Kidney glomerular epithelial cell (primary cell): ENCODE data around the gene SLC39A11.
"Not testable (repeated sequence)": the region's sequence is repeated elsewhere in the genome, so short reads cannot be mapped to it uniquely, and the experiment has no call there.

Experiments used
- DNase-seq: peaks from one replicate; lab custom pipeline; 2025; lab: John Stamatoyannopoulos, UW

Gene SLC39A11

DNA sequence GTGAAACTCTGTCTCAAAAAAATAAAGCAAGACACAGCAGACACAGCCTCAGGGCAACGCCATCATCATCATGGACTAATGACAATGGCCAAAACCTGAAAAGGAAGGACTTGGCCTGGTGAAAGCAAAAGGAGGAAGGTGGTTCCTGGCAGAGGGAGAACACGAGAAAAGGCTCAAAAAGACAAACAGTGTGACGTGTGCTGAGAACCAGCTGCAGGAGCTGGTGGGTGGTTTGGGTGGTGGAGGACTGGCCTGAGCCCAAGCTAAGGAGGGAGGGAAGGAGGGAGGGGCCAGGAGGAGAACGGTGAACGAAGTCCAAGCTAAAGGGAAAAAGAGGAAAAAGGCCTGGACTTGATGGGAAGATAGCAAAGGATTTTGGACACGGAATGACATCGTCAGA, 85.1 kb downstream of the SLC39A11 start:
- DNase-seq: no peak

DNA sequence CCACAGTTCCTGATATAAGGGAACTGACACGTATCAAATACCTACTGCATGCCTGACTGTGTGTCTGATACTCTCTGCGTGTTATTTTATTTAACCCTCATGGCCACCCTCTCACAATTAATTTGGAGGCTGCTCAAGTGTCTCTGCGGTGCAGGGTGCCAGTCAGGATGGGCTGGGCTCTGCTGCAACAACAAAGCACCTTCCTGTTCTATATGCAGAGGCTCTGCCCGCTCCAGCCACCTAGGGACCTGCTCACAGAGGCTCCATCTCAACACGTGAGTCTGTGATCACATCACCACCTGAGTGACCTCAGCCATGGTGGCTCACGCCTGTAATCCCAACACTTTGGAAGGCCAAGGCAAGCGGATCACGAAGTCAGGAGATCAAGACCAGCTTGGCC, 87.1 kb downstream of the SLC39A11 start:
- DNase-seq: no peak

DNA sequence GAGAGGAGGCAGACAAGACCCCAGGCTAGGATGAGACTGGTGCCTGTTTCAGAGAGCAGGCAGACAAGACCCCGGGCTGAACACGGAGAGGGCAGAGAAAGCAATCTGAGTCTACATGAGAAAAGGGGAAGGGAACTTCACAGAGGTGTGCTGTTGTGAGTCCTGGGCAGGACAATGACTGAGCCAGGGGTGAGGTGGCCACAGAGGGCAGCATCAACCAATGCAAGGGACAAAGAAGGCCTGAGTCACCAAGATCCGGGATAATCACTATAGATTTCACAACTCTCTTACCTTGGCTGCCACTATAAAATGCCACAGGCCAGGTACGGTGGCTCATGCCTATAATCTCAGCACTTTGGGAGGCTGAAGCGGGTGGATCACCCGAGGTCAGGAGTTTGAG, 89.0 kb downstream of the SLC39A11 start:
- no peak for DNase-seq

DNA sequence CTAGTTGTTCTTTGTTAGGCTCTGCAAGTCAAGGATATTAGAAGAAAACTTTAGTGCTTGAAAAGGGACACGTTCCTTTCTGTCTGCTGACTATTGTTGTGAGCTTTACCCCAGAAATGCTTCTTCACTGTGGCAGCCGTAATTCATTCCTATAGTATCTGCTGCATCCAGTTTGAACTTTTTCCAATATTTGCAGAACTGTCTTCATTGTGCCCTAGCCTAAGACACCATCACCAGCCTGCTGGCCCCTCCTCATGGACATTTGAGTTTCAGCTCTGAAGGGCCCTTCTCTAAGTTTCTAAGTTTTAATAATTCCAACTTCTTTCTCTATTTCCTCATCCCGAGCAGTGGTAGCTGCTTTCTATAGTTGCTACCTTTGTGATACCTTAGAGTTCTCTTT, 91.7 kb downstream of the SLC39A11 start:
- DNase-seq: no peak

DNA sequence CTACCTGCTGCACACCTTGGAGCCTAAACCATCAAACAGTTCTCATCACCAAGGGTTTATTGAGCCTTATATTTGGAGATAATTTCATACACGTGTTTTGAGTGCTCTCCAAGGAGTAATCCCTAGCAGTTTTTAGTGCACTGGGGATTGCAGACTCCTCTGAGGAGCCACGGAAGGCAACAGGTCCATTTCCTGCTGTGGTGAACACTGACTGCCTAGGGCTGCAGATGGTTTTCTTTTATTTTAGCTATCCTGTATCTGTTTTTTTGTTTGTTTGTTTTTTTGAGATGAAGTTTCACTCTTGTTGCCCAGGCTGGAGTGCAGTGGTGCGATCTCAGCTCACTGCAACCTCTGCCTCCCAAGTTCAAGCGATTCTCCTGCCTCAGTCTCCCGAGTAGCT, 93.0 kb downstream of the SLC39A11 start:
- not testable (repeated sequence) for DNase-seq

DNA sequence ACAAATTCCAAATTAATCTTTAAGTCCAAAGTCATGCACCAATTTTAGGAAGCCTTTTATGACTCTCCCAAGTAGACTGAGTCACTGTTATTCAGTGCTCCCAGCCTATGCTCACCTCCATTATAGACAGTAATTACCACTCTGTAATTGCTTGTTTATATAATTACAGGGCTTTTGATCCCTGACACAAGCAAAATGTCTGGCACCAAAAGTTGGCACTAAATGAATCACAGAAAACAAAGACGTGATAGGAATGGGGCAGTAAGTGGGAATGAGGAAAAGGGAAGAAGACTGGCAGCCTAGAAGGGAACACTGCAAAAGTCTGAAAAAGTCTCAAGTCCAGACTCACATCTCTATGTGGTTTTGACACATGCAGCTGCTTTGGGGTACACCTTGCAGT, 94.1 kb downstream of the SLC39A11 start:
- DNase-seq: no peak

DNA sequence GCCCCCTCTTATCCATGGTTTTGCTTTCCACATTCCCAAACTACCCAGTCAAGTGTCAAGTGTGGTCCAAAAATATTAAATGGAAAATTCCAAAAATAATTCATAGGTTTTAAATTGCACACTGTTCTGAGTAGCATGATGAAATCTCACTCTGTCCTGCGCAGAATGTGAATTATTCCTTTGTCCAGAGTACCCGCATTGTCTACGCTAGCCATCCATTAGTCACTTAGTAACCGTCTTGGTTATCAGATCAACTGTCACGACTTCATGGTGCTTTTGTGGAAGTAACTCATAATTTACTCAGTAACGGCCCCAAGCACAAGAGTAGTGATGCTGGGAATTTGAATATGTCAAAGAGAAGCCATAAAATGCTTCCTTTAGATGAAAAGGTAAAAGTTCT, 94.9 kb downstream of the SLC39A11 start:
- DNase-seq: no peak

DNA sequence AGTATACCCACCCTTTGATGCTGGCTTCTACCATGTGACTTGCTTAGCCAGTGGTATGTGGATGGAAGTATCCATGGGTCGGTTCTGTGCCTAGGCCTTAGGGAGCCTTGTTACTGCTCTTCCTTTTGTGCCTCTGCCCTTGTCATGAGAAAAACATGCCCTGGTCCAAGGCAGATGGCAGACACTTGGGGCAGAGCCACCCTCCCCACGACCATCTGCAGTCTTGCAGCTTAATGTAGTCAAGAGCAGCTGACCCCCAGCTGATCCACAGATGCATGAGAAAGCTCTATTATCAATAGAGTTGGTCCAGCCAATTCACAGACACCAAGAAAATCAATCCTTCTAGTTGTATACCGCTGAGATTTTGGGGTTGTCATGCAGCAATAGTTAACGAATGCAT, 95.7 kb downstream of the SLC39A11 start:
- DNase-seq: no peak

DNA sequence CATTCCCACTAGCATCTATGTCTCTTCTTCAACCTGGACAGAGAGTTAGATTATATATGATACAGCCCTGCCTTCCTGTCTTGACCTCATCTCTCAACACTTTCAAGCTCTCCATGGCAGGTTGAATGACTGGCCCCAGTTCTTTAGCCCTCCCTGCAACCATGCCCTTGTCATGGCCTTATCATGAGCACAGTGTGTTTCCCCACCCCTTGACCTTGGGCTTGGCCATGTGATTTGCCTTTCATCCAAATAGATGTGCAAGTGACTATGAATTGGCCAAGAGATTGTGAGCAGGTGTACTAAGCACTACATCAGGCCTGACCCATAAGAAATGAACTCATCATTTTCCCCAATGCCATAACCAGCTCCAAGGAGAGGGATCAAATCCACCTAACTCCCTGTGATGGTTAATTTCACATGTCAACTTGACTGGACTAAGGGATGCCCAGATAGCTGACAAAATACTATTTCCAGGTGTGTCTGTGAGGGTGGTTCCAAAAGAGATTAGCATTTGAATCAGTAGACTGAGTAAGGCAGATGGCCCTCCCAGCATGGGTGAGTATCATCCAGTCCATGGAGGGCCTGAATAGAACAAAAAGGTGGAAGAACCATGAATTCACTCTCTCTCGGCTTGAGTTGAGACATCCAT, 97.4 kb downstream of the SLC39A11 start:
- DNase-seq: no peak

DNA sequence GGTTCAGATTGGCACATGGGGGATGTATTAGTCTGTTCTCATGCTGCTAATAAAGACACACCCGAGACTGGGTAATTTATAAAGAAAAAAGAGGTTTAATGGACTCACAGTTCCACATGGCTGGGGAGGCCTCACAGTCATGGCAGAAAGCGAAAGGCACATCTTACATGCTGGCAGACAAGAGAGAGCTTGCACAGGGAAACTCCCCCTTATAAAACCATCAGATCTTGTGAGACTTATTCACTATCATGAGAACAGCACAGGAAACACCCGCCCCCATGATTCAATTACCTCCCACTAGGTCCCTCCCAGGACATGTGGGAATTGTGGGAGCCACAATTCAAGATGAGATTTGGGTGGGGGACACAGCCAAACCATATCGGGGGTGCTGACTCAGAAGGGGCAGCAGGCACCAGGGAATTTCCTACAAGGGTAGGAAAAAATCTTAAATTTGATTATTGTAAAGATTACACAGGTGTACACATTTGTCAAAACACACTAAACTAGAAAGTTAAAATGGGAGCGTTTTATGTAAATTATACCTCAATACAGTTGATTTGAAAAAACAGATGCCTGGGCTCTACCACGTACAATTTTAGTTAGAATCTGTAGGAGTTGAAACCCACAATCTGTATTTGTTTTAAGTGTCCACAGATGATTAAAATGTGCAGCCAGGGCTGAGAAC, 99.6 kb downstream of the SLC39A11 start:
- DNase-seq: not testable (repeated sequence)

DNA sequence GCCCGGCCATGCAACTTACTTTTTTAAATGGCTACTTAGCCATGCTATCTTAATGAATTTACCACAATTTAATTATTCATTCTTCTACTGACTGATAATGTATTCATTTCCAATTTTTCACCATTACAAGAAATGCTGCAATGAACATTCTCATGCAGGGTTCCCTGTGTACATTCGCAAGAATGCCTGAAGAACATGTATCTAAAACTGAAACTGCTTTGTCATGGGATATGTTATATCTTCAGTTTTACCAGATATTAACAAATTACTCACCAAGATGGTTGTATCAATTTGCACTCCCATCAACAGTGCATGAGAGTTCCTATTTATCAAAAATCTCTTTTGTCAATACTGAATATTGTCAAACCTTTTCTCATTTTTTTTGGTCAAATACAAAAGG, 100.8 kb downstream of the SLC39A11 start:
- DNase-seq: no peak

DNA sequence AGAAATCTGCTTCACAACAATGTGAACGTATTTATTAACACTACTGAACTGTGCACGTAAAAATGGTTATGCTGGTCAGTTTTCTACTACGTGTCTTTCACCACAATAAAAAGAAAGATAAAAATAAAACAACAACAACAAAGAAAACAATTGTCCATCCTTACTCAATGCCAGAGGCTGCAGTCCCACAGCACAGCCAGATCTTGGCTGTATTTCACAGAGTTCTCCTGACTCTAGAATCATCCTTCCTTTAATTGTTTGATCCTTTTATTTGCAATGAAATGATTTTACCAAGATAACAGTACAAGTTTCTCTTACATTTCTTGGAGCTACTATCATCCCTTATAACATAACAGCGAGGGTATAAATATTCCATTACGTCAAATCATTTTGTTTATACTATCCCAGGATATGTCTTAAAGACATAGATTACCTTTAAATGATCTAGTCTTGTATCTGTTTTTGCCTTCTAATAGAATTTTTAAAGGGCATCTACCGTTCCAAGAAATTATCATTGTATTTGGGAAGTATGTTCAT, 103.3 kb downstream of the SLC39A11 start:
- no peak for DNase-seq

DNA sequence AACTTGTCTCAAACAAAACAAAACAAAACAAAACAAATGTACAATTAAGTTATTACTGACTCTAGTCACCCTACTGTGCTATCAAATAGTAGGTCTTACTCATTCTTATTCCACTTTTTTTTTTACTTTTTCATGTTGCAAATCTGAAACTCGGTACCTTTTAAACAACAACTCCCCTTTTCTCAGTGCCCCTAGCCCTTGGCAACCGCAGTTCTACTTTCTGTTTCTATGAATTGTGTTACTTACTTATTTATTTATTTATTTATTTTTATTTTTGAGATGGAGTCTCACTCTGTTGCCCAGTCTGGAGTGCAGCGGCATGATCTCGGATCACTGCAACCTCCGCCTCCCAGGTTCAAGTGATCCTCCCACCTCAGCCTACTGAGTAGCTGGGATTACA, 104.0 kb downstream of the SLC39A11 start:
- no peak for DNase-seq

DNA sequence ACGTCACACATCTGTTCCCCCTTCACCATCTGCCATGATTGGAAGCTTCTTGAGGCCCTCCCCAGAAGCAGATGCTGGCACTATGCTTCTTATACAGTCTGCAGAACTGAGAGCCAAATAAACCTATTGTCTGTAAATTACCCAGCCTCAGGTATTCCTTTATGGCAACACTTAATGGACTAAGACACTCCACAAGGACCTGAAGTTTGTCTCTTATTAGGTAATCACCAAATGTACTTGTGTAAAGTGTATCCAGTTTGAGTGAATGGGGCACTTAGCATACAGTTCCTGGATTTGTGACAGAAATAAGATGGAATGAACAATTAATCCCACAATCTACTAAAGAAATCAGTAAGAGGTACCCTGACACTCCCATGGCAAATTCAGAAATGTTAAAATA, 105.3 kb downstream of the SLC39A11 start:
- no peak for DNase-seq

DNA sequence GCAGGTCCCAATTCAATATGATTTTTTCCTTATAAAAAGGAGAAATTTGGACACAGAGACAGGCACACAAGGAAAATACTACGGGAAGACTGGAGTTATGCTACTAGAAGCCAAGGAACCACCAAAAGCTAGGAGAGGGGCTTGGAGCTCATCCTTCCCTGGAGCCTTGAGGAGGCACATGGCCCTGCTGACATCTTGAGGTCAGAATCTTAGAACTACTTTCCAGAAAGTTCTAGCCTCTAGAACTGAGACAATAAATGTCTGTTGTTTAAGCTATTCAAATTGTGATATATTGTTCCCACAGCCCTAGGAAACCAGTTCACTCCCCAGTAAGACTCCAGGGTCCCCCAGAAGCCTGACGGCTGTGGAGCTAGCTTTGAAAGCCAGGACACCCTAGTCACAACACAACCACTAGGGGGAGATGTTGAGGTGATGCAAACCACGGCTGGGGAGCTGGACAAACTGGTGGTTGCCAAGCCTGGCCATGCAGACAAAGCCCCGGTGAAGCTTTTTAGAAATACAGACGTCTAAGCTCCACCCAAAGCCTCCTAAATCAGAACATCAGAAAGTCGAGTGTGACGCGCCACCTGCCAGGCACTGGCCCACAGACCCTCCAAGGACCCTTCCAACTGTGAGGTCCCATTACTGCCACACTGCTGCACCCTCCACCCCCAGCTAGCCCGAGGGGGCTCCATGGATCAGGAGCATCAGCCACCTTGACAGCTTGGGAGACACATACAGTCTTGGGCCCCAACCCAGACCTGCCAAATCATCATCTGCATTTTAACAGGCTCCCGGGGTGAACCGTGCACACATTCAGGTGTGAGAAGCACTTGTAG, 106.4 kb downstream of the SLC39A11 start:
- peak; percentile 35 for DNase-seq

DNA sequence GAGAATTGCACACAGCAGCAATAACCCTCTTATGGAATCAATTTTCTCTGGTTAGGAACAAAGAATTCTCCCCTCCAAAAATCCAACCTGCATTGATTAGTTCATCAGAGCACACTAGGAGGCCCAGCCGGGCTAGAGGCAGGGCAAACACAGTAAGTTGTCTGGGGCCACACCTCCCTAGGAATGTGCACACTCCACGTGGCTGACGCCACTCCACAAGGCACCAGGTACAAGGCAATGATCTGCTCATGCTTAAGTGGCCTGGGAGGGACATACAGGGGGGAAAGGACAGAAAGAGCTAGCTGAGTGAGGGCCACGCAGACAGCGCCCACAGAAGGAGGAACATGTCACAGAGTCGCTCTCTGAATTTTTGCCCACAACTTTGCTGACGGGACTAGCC, 107.6 kb downstream of the SLC39A11 start:
- no peak for DNase-seq

DNA sequence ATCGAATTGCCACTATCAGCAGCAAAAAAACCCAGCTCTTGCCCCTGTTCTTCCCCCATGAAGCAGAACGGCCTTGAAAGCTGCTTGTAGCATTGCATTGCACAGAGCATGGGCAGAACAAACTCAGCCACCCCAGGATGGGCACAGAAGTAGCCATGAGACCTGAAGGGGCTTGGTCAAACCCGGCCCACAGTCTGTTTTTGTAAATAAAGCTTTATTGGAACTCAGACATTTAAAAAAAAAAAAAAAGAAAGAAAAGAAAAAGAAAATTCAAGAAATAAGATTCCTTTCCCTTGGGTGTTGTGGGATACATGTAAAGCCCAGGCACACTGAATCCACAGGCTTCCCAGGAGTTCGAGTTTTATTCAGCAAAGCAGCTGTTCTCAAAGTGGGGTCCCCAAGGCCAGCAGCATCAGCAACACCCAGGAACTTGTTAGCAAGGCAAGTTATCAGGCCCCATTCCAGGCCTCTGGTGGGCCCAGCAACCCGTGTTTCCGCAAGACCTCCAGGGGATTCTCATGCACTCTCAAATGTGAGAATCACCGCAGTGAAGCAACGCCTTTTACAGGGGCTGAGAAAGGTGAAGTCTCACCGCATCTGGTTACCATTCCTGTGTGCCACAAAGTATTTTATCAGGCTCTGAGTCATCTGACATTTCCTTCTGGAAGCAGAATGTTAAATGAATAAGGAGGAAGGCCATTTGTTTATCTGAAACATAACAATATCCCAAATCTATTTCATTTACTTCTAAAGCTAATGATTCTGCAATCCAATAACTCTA, 108.2 kb downstream of the SLC39A11 start:
- peak; percentile 24 for DNase-seq

DNA sequence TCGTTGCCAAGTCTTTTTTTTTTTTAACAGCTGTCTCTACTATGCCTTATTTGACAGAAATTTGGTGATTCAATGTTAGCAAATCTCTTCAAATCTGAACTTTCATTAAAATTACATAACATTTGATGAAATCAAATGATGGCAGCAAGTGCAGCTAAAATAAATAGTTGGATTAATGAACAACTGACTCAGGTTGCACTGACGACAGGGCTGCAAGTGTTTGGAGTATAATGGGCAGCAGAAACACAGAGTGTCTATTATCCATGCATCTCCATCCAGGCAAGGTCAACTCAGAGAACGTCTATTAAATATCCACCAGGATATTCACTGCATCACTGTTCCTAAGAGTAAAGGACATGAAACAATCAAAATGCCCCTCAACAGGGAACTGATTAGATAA, 109.8 kb downstream of the SLC39A11 start:
- no peak for DNase-seq

DNA sequence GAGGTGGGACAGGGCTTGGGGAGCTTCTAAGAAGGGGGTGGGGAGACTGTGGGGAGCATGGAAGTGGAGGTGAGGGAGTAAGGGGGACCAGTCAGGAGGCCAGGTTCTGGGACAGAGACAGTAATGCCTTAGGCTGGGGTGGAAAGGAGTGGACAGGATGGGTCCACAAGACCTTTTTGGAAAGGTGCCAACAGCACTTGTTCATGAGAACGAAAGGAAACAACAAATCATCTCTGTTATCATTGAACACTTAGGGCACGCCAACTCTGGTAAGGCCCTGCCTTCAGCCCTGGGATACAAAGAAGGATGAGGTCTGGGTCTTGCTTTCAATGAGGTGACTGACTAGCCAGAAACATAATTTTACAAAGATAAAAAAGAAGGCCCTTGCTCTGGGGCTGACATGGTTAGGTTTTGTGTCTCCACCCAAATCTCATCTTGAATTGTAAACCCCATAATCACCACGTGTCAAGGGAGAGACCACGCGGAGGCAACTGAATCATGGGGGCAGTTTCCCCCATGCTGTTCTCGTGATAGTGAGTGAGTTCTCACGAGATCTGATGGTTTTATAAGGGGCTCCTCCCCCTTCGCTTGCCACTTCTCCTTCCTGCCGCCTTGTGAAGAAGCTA, 113.8 kb downstream of the SLC39A11 start:
- DNase-seq: no peak

DNA sequence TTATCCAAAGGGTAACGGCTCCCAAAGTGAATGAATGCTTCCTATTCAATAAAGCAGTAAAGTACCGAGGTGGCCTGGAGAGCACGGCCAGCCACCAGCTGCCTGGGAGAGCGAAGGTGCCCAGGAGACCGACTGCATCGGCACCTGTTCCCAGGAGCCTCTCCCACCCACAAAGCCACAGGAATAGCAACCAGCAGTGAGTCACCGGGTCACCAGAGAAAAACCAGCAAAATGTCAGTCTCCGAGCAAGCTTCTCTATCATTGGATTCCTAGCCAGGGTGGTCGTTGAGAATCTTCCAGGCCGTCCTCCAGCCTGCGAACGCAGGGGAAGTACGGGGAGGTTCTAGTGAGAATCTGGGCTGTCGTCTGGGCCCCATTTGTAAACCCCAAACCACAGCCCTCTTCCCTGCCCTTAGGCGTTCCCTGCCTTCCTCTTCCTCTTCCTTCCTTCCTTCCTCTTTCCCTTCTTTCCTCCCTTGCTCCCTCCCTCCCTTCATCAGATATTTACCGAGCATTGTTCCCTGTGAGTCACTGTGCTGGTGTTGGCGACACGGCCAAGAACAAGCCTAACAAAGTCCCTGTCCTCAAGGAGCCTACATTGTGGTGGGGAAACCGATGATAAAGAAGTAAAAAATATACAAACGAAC, 114.6 kb downstream of the SLC39A11 start:
- no peak for DNase-seq
